Measurements from ENCODE around the gene FAR2. TPM values are rescaled to one million over a fixed set of nuclear protein-coding genes. Genes with fewer than 3 reads are reported as not detected.
"Not testable (repeated sequence)": the region's sequence is repeated elsewhere in the genome, so short reads cannot be mapped to it uniquely, and the experiment has no call there.

The FAR2 gene
- total RNA-seq, 1 donor from 2014 or later: 5.4 TPM

DNA sequence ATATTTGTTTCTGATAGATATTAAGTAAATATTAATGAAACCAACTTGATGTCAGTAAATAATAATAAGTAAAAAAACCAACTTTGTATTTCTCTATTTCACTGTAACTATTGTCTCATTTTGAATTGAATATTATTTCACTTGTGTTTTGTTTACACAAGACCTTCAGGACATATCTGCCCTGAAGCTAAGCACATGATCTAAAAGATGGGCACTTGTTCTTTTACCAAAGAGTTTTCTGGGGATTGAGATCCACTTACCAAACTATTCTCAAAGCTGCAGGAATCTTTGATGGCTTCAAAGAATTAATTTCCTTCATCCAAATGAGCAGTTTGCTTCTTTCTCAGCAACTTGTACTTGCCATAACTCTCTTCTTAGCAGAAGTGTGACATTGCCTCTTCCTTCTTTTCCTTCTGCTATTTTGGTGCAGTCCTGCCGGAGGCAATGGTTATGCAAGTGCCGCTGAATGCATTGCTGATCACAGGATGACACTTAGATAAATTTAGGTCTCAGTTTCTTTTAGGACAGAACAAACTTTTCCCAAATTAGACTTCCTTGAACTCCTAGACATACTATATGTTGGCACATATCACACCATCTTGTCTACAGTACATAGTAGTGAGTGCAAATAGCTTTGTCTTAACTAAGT, 9.2 kb downstream of the FAR2 start:
- Mint-ChIP-seq H3K27ac (no peak overlapping the region), H3K27me3 (ENCODE audit: insufficient read depth) (peaks cover 3% of the 10 kb centered on the region), H3K4me3 (no peak overlapping the region), H3K4me1 (ENCODE audit: low read depth) (peaks cover 13% of the 10 kb centered on the region), H3K9me3 (peaks cover 10% of the 10 kb centered on the region), H3K36me3 (ENCODE audit: low read depth) (peaks cover 3% of the 10 kb centered on the region)
- intact Hi-C loops (cut with micrococcal nuclease): loop anchor here (5.0 kb wide), 1 partner anchor 86 kb away; no protein-coding TSS in a partner anchor
- no peak for DNase-seq (ENCODE audit: low spot score)

DNA sequence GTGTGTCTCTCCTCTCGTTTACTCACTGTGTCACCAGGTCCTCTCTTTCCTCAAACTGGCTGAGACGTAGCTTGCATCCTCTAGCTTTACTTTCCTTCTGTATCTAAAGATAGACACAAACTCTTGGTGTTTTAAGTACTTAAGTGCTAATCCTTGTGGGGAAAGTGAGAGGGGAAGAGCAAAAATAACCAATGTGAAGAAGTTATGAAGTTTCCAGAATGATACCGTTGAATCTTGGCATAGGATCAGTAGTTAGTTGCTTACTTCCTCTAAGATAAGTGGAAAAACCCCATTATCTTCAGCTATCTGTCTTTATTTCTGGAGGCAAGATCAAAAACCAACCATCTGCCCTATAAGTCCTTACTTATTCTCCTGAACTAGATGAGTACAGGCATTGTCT, 10.6 kb downstream of the FAR2 start:
- intact Hi-C loops (cut with micrococcal nuclease): loop anchor here (5.0 kb wide), 2 partner anchors 57 to 87 kb away; no protein-coding TSS in a partner anchor
- Mint-ChIP-seq H3K36me3 (ENCODE audit: low read depth) (peaks cover 3% of the 10 kb centered on the region), H3K9me3 (peaks cover 10% of the 10 kb centered on the region), H3K27ac (no peak overlapping the region), H3K27me3 (ENCODE audit: insufficient read depth) (peaks cover 5% of the 10 kb centered on the region), H3K4me1 (ENCODE audit: low read depth) (peaks cover 19% of the 10 kb centered on the region), H3K4me3 (no peak overlapping the region)
- no peak for DNase-seq (ENCODE audit: low spot score)

DNA sequence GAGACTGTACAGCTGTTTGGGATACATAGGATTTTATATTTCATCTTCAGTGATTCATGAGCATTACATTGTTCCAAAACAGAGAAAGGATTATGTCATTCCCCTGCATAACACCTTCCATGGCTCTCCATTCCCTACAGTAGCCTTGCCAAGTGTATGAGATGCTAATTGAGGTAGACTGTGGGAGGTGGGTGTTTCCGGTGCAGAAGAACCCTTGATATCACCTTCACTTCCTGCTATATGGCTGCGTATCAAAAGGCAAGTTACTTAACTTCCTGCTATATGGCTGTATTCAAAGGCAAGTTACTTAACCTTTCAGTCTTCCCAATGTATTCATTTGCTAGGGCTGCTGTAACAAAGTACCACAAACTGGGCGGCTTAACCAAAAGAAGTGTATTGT, 11.2 kb downstream of the FAR2 start:
- intact Hi-C loops (cut with micrococcal nuclease): loop anchor here (5.0 kb wide), 1 partner anchor 58 kb away; no protein-coding TSS in a partner anchor

DNA sequence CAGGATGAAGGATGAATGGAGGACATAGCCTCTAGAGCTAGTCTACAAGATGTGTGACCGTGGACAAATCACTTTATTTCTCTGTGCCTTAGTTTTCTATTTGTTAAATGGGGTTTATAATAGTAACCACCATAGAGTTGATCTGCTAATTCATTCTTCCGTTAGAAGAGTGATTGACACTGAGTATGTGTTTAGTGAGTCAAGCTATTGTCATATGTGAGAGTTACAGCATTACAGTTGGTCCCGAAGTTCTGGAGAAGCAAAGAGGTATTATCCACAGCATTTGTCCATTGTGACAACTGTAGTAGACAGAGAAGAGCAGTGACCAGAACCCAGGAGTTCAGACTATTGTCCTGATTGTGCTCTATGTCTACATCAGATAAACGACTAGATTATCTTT, 14.1 kb downstream of the FAR2 start:
- Mint-ChIP-seq H3K27ac (no peak overlapping the region), H3K4me1 (ENCODE audit: low read depth) (peaks cover 24% of the 10 kb centered on the region), H3K9me3 (peaks cover 10% of the 10 kb centered on the region), H3K4me3 (no peak overlapping the region), H3K36me3 (ENCODE audit: low read depth) (peaks cover 3% of the 10 kb centered on the region), H3K27me3 (ENCODE audit: insufficient read depth) (peaks cover 5% of the 10 kb centered on the region)
- intact Hi-C loops (cut with micrococcal nuclease): loop anchor here (5.0 kb wide), 1 partner anchor 61 kb away; no protein-coding TSS in a partner anchor
- DNase-seq (ENCODE audit: low spot score): no peak

More for the DNA sequence above, 11.2 kb downstream of the FAR2 start:
- peaks cover 5% of the 10 kb centered on the region for H3K27me3 Mint-ChIP-seq (ENCODE audit: insufficient read depth)
- no peak overlapping the region for H3K4me3 Mint-ChIP-seq
- no peak for DNase-seq (ENCODE audit: low spot score)
- H3K4me1 Mint-ChIP-seq (ENCODE audit: low read depth): peaks cover 24% of the 10 kb centered on the region
- H3K36me3 Mint-ChIP-seq (ENCODE audit: low read depth): peaks cover 3% of the 10 kb centered on the region
- H3K9me3 Mint-ChIP-seq: peaks cover 10% of the 10 kb centered on the region
- no peak overlapping the region for H3K27ac Mint-ChIP-seq

DNA sequence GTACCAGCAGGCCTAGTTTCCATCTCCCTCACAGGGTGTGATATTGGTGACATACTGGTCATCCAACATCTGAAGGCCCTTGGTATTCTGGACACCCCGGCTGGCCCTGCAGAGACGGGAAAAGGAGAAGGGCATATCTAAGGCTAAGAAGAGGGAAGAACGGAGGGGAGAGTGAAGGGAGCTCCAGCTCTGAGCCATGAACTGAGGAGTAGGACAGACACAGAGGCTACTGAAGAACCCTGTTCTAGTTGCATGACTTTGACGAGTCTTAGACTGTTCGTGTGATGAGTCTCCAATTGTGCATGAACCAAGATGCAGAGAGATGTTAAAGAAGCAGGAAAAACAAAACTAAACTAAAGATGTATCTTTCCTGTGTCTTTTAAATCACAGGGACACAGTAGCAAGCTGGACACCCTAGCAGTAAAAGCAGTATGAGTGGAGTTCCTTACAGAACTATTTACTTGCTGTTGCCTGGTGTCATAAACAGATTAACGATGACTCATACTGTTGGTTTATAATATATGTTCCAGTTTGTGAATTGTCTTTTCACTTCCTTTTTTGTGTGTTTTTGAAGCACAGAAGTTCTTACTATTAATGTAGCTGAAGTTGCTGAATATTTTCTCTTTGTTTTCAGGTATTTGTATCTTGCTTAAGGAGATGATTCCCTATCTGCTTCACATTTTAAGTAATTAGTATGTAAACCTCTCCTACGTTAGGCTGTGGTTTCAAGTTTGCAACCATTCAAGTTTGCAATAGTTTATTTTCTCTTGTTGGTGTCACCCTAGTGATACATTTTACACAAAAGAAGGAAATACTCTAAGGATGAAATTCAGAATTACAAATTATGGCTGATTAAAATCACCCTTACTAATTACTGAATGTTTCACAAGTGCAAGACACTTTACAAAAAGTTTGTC, 15.7 kb downstream of the FAR2 start:
- intact Hi-C loops (cut with micrococcal nuclease): loop anchor here (5.0 kb wide), 1 partner anchor 62 kb away; no protein-coding TSS in a partner anchor
- peaks cover 5% of the 10 kb centered on the region for H3K27me3 Mint-ChIP-seq (ENCODE audit: insufficient read depth)

DNA sequence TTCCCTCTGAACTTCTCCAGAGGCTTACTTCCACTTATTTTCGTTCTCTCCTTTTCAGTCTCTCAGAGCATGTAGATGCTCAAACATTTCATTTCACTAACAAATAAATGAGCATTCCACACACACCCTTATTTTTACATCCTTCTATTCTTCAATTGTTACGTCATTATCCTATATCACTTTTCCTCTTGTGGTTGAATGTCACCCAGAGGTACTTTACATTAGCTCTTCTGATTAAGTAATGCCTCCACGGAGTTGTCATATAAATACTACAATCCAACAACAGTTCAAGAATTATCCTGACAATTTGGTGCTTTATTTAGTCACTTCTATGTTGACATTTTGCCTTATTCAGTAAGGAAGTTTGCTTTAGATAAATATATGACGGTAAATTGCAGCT, 18.4 kb downstream of the FAR2 start:
- Mint-ChIP-seq H3K4me1 (ENCODE audit: low read depth) (peaks cover 11% of the 10 kb centered on the region), H3K36me3 (ENCODE audit: low read depth) (no peaks in the 10 kb centered on the region), H3K27me3 (ENCODE audit: insufficient read depth) (peaks cover 2% of the 10 kb centered on the region), H3K27ac (no peak overlapping the region), H3K4me3 (no peak overlapping the region), H3K9me3 (no peaks in the 10 kb centered on the region)
- no peak for DNase-seq (ENCODE audit: low spot score)
- intact Hi-C loops (cut with micrococcal nuclease): no loop called here

More for the DNA sequence above, 15.7 kb downstream of the FAR2 start:
- Mint-ChIP-seq H3K27ac (peak overlapping the region; percentile 19), H3K36me3 (ENCODE audit: low read depth) (peaks cover 3% of the 10 kb centered on the region), H3K9me3 (peaks cover 7% of the 10 kb centered on the region), H3K4me1 (ENCODE audit: low read depth) (peaks cover 22% of the 10 kb centered on the region), H3K4me3 (no peak overlapping the region)
- DNase-seq (ENCODE audit: low spot score): no peak

DNA sequence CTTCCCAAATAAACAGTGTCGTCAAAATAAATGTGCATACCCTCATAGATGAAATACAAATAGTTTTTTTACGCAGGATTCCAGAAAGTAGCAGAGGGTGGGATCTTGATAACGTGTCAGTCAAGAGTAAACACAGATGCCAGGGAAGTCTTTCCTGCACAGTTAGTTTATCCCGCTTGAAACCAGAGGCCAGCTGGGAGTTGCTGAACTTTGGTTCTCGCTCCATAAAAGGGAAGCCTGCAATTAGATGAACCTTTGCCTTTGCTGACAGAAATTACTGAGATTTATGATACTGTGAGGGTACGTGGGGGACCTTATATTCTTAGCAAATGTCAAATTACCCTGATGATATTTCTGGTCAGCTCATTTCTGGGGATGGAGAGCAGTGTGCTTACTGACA, 18.9 kb downstream of the FAR2 start:
- intact Hi-C loops (cut with micrococcal nuclease): no loop called here
- no peaks in the 10 kb centered on the region for H3K9me3 Mint-ChIP-seq
- peaks cover 2% of the 10 kb centered on the region for H3K27me3 Mint-ChIP-seq (ENCODE audit: insufficient read depth)
- H3K4me3 Mint-ChIP-seq: no peak overlapping the region
- H3K36me3 Mint-ChIP-seq (ENCODE audit: low read depth): no peaks in the 10 kb centered on the region
- H3K27ac Mint-ChIP-seq: no peak overlapping the region
- H3K4me1 Mint-ChIP-seq (ENCODE audit: low read depth): peaks cover 11% of the 10 kb centered on the region
- no peak for DNase-seq (ENCODE audit: low spot score)

DNA sequence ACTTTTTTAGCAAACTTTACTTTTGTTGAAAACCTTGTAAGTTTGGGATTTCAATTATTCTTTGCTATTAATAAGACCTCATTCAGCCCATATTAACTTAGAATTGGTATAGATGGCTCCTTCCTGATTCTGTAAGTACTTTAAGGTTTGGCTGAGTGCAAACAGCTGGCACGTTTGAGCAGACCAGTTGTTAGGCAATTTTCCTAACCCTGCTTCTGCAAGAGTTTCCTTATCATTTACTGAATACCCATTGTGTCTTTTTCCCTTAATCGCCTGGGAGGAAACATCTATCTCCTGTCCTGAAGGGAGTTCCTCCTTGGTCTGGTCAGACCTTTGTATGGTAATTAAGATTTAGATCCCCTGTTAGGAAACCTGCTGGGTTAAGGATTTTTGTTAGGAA, 20.9 kb downstream of the FAR2 start:
- H3K4me1 Mint-ChIP-seq (ENCODE audit: low read depth); H3K27ac Mint-ChIP-seq; H3K36me3 Mint-ChIP-seq (ENCODE audit: low read depth); DNase-seq (ENCODE audit: low spot score); H3K27me3 Mint-ChIP-seq (ENCODE audit: insufficient read depth); H3K4me3 Mint-ChIP-seq; H3K9me3 Mint-ChIP-seq; intact Hi-C loops (cut with micrococcal nuclease): not testable (repeated sequence)

DNA sequence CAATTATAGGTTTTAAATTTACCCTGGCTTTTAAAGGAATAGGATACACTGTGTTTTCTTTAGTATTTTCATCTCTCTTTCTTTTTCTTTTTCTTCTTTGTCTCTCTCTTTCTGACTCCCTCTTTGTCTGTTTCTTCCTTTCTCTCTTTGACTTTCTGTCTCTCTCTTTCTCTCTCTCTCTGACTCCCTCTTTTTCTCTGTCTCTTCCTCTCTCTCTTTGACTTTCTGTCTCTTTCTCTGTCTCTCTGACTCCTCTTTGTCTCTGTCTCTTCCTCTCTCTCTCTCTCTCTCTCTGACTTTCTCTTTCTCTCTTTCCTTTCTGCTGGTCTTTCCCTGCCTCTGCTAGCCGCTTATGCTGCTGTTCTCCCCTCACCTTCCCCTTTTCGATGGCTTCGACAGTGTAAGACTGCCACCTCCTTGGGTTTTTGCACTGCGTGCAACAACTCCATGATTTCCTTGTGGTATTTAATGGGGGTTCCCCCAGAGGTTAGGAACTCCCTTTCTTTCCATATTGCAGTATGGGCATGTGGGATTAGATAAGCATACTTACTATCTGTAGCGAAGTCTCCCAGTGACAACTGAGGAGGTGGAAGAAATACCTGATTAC, 21.5 kb downstream of the FAR2 start:
- H3K36me3 Mint-ChIP-seq (ENCODE audit: low read depth); H3K27ac Mint-ChIP-seq; H3K9me3 Mint-ChIP-seq; DNase-seq (ENCODE audit: low spot score); H3K27me3 Mint-ChIP-seq (ENCODE audit: insufficient read depth); H3K4me1 Mint-ChIP-seq (ENCODE audit: low read depth); intact Hi-C loops (cut with micrococcal nuclease); H3K4me3 Mint-ChIP-seq: not testable (repeated sequence)

DNA sequence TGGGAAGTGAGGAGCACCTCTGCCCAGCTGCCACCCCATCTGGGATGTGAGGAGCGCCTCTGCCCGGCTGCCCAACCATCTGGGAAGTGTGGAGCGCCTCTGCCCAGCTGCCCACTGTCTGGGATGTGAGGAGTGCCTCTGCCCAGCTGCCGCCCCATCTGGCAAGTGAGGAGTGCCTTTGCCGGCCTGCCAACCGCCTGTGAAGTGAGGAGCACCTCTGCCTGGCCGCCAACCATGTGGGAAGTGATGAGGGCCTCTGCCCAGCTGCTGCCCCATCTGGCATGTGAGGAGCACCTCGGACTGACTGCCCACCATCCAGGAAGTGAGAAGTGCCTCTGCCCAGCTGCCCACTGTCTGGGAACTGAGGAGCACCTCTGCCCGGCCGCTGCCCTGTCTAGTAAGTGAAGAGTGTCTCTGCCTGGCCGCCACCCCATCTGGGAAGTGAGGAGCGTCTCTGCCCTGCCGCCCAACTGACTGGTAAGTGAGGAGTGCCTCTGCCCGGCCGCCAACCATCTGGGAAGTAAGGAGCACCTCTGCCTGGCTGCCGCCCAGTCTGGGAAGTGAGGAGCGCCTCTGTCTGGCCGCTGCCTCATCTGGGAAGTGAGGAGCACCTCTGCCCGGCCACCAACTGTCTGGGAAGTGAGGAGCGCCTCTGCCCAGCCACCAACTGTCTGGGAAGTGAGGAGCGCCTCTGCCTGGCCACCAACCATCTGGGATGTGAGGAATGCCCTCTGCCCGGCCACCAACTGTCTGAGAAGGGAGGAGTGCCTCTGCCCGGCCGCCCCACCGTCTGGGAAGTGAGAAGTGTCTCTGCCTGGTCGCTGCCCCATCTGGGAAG, 22.6 kb downstream of the FAR2 start:
- no peaks in the 10 kb centered on the region for H3K9me3 Mint-ChIP-seq
- no peaks in the 10 kb centered on the region for H3K27me3 Mint-ChIP-seq (ENCODE audit: insufficient read depth)

DNA sequence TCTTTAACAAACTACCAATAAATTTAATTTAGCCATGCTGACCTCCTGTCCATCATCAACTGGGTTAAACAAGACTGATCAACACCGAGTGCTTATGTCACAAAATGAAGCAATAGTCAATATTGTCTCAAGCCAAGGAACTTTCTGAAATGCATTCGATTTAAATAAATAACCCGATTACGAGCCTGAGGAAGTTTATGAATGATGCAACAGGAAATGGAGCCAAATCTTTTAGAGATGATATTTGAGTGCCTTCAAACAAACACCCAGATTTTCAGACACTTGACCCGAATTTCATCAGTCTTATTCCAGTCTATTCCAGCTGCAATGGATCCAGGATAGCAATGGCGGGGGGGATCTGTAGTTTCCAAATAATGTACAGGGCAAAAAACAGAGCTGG, 27.9 kb downstream of the FAR2 start:
- H3K9me3 Mint-ChIP-seq: no peaks in the 10 kb centered on the region
- H3K4me3 Mint-ChIP-seq: no peak overlapping the region
- H3K27me3 Mint-ChIP-seq (ENCODE audit: insufficient read depth): no peaks in the 10 kb centered on the region
- no peaks in the 10 kb centered on the region for H3K36me3 Mint-ChIP-seq (ENCODE audit: low read depth)
- H3K4me1 Mint-ChIP-seq (ENCODE audit: low read depth): no peaks in the 10 kb centered on the region
- no peak for DNase-seq (ENCODE audit: low spot score)
- intact Hi-C loops (cut with micrococcal nuclease): no loop called here
- H3K27ac Mint-ChIP-seq: no peak overlapping the region

More for the DNA sequence above, 22.6 kb downstream of the FAR2 start:
- H3K4me3 Mint-ChIP-seq: no peak overlapping the region
- no peak for DNase-seq (ENCODE audit: low spot score)
- intact Hi-C loops (cut with micrococcal nuclease): no loop called here
- no peaks in the 10 kb centered on the region for H3K36me3 Mint-ChIP-seq (ENCODE audit: low read depth)
- H3K4me1 Mint-ChIP-seq (ENCODE audit: low read depth): no peaks in the 10 kb centered on the region
- no peak overlapping the region for H3K27ac Mint-ChIP-seq

DNA sequence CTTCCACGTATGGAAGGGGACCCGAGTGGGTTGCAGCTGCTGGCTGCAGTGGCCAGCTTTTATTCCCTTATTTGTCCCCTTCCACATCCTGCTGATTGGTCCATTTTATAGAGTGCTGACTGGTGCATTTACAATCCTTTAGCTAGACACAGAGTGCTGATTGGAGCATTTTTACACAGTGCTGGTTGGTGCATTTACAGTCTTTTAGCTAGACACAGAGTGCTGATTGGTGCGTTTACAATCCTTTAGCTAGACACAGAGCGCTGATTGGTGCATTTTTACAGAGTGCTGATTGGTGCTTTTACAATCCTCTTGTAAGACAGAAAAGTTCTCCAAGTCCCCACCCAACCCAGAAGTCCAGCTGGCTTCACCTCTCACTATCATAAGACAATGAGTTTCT, 33.2 kb downstream of the FAR2 start:
- H3K27ac Mint-ChIP-seq; H3K4me1 Mint-ChIP-seq (ENCODE audit: low read depth); H3K9me3 Mint-ChIP-seq; H3K36me3 Mint-ChIP-seq (ENCODE audit: low read depth); DNase-seq (ENCODE audit: low spot score); intact Hi-C loops (cut with micrococcal nuclease); H3K27me3 Mint-ChIP-seq (ENCODE audit: insufficient read depth); H3K4me3 Mint-ChIP-seq: not testable (repeated sequence)
